HG02798 (cell line): ENCODE measurements around the gene ARHGEF10L.

Source experiments
- ATAC-seq: cut with Tn5 transposase; IDR thresholded peaks from one replicate; pipeline ENCODE4 v1.9.1; 2021; ENCODE audit warnings: mild to moderate bottlenecking; ENCODE audit not compliant: unreplicated experiment, poor library complexity

Gene ARHGEF10L

GRCh38 chr1:17669866-17670451 lies 130.5 kb downstream of the ARHGEF10L start:
- no peak for ATAC-seq

GRCh38 chr1:17670587-17671313 lies 131.3 kb downstream of the ARHGEF10L start:
- ATAC-seq = no peak

GRCh38 chr1:17671314-17671705 lies 131.8 kb downstream of the ARHGEF10L start:
- no peak for ATAC-seq

GRCh38 chr1:17671741-17672140 lies 132.2 kb downstream of the ARHGEF10L start:
- ATAC-seq = no peak

- ATAC-seq = no peak
These were observed 132.7 kb downstream of the ARHGEF10L start for GRCh38 chr1:17672226-17672625.

- ATAC-seq = no peak
These were observed 134.0 kb downstream of the ARHGEF10L start for GRCh38 chr1:17673329-17674072.

GRCh38 chr1:17674726-17675500 lies 135.4 kb downstream of the ARHGEF10L start:
- no peak for ATAC-seq

GRCh38 chr1:17675744-17676143 lies 136.2 kb downstream of the ARHGEF10L start:
- no peak for ATAC-seq

GRCh38 chr1:17676387-17677060 lies 137.0 kb downstream of the ARHGEF10L start:
- ATAC-seq = no peak

- ATAC-seq = no peak
These were observed 138.5 kb downstream of the ARHGEF10L start for GRCh38 chr1:17678011-17678410.

- no peak for ATAC-seq
These were observed 140.4 kb downstream of the ARHGEF10L start for GRCh38 chr1:17679856-17680255.

GRCh38 chr1:17680308-17680707 lies 140.8 kb downstream of the ARHGEF10L start:
- ATAC-seq = no peak

- ATAC-seq = no peak
These were observed 142.9 kb downstream of the ARHGEF10L start for GRCh38 chr1:17682400-17682799.

- no peak for ATAC-seq
These were observed 144.1 kb downstream of the ARHGEF10L start for GRCh38 chr1:17683598-17683997.

GRCh38 chr1:17684810-17685209 lies 145.3 kb downstream of the ARHGEF10L start:
- no peak for ATAC-seq

- ATAC-seq = no peak
These were observed 146.8 kb downstream of the ARHGEF10L start for GRCh38 chr1:17686258-17686657.

- ATAC-seq = no peak
These were observed 147.6 kb downstream of the ARHGEF10L start for GRCh38 chr1:17687145-17687544.

GRCh38 chr1:17688217-17688810 lies 148.8 kb downstream of the ARHGEF10L start:
- ATAC-seq = no peak

GRCh38 chr1:17689011-17689410 lies 149.5 kb downstream of the ARHGEF10L start:
- ATAC-seq = no peak
